OCI-LY1 (cell line): ENCODE data around the gene NKAIN2.

Source experiments
- H2AFZ ChIP-seq: fragments of 200-600 bp; sonication (generic), shearing (Covaris generic); 2 replicates; pipeline ENCODE4 v1.6.0; 2014; ENCODE audit warnings: antibody characterized with exemption, mild to moderate bottlenecking, low read length
- H3F3A ChIP-seq: fragments of 200-600 bp; sonication (generic), shearing (Covaris generic); 2 replicates; pipeline ENCODE4 v1.6.0; 2014; ENCODE audit warnings: mild to moderate bottlenecking, antibody characterized with exemption, low read length, moderate library complexity; ENCODE audit not compliant: insufficient read depth
- H3K27ac ChIP-seq: fragments of 200-600 bp; sonication (generic); 2 replicates; pipeline ENCODE4 v1.5.1; 2014; ENCODE audit warnings: low read length, mixed run types, mild to moderate bottlenecking, low read depth; ENCODE audit not compliant: poor library complexity, severe bottlenecking
- H3K27me3 ChIP-seq: fragments of 200-600 bp; sonication (generic); 2 replicates; pipeline ENCODE4 v1.6.0; 2014; ENCODE audit warnings: antibody characterized with exemption, mild to moderate bottlenecking, low read length, moderate library complexity; ENCODE audit not compliant: insufficient read depth
- H3K36me3 ChIP-seq: fragments of 200-600 bp; sonication (generic); 2 replicates; pipeline ENCODE4 v1.6.1; 2014; ENCODE audit warnings: mild to moderate bottlenecking, antibody characterized with exemption, low read length, moderate library complexity, mixed read lengths; ENCODE audit not compliant: insufficient read depth
- H3K4me1 ChIP-seq: fragments of 200-600 bp; sonication (generic); 2 replicates; pipeline ENCODE4 v1.5.1; 2014; ENCODE audit warnings: mild to moderate bottlenecking, low read length, moderate library complexity; ENCODE audit not compliant: insufficient read depth, severe bottlenecking
- H3K4me2 ChIP-seq: fragments of 200-600 bp; sonication (generic), shearing (Covaris generic); 2 replicates; pipeline ENCODE4 v1.6.1; 2014; ENCODE audit warnings: low read length
- H3K4me3 ChIP-seq: fragments of 200-600 bp; sonication (generic); 2 replicates; pipeline ENCODE4 v1.5.1; 2014; ENCODE audit warnings: low read length, low read depth, mild to moderate bottlenecking, mixed read lengths; ENCODE audit not compliant: poor library complexity, severe bottlenecking
- H3K79me2 ChIP-seq: fragments of 200-600 bp; shearing (Covaris generic); 2 replicates; pipeline ENCODE4 v1.6.1; 2016; ENCODE audit warnings: mixed run types, low read length, mixed read lengths; ENCODE audit not compliant: insufficient read depth
- H3K9ac ChIP-seq: fragments of 200-600 bp; sonication (generic), shearing (Covaris generic); 2 replicates; pipeline ENCODE4 v1.6.1; 2014; ENCODE audit warnings: mild to moderate bottlenecking, low read length, mixed read lengths
- H3K9me2 ChIP-seq: fragments of 200-600 bp; sonication (generic), shearing (Covaris generic); 2 replicates; pipeline ENCODE4 v1.6.1; 2014; ENCODE audit warnings: low read depth, mild to moderate bottlenecking, low read length, mixed read lengths
- H3K9me3 ChIP-seq: fragments of 200-600 bp; shearing (Covaris generic); 2 replicates; pipeline ENCODE4 v1.6.1; 2014; ENCODE audit warnings: low read length, mixed read lengths
- H4K20me1 ChIP-seq: fragments of 200-600 bp; sonication (generic), shearing (Covaris generic); 2 replicates; pipeline ENCODE4 v1.6.0; 2016; ENCODE audit warnings: mild to moderate bottlenecking, low read length; ENCODE audit not compliant: insufficient read depth
- CTCF ChIP-seq: fragments of 200-600 bp; sonication (generic), shearing (Covaris generic); IDR thresholded peaks from 2 replicates; pipeline ENCODE4 v1.5.1; 2017; ENCODE audit warnings: mild to moderate bottlenecking, antibody characterized with exemption, low read length, moderate library complexity, mixed read lengths
- EZH2 ChIP-seq: fragments of 200-600 bp; sonication (generic), shearing (Covaris generic); IDR thresholded peaks from 2 replicates; pipeline ENCODE4 v1.8.0; 2017; ENCODE audit warnings: borderline replicate concordance, mixed run types, mild to moderate bottlenecking, antibody characterized with exemption, low read length, moderate library complexity, mixed read lengths

NKAIN2 gene

GRCh38 chr6:124283486-124283885 lies 479.8 kb downstream of the NKAIN2 start:
- no peaks in the 10 kb centered on the region for H3K36me3 ChIP-seq
- H3K27ac ChIP-seq, result no peak overlapping the region
- H2AFZ ChIP-seq, result no peak overlapping the region
- H3K4me2 ChIP-seq, result no peak overlapping the region
- H3K79me2 ChIP-seq, result no peaks in the 10 kb centered on the region
- no peak overlapping the region for H3K9ac ChIP-seq
- H4K20me1 ChIP-seq, result no peaks in the 10 kb centered on the region
- H3K9me2 ChIP-seq, result no peaks in the 10 kb centered on the region
- no peaks in the 10 kb centered on the region for H3F3A ChIP-seq
- H3K4me1 ChIP-seq, result no peaks in the 10 kb centered on the region
- no peaks in the 10 kb centered on the region for H3K9me3 ChIP-seq
- TF ChIP-seq EZH2 (no peak), CTCF (no peak)
- H3K4me3 ChIP-seq, result no peak overlapping the region
- no peaks in the 10 kb centered on the region for H3K27me3 ChIP-seq

- Histone ChIP-seq H3K27ac (no peak overlapping the region), H3K4me1 (no peaks in the 10 kb centered on the region), H3K79me2 (no peaks in the 10 kb centered on the region), H3K9me3 (no peaks in the 10 kb centered on the region), H3K27me3 (no peaks in the 10 kb centered on the region), H4K20me1 (no peaks in the 10 kb centered on the region), H3F3A (no peaks in the 10 kb centered on the region), H3K9ac (no peak overlapping the region), H3K9me2 (no peaks in the 10 kb centered on the region), H2AFZ (no peak overlapping the region), H3K36me3 (no peaks in the 10 kb centered on the region), H3K4me2 (no peak overlapping the region), H3K4me3 (no peak overlapping the region)
- TF ChIP-seq CTCF (no peak), EZH2 (no peak)
Observed at GRCh38 chr6:124285146-124285545, 481.5 kb downstream of the NKAIN2 start.

GRCh38 chr6:124294574-124295200 lies 491.0 kb downstream of the NKAIN2 start:
- H3K4me3 ChIP-seq, result no peak overlapping the region
- no peaks in the 10 kb centered on the region for H3K9me3 ChIP-seq
- no peaks in the 10 kb centered on the region for H3K79me2 ChIP-seq
- H3K9me2 ChIP-seq, result no peaks in the 10 kb centered on the region
- H3K27me3 ChIP-seq, result no peaks in the 10 kb centered on the region
- no peak overlapping the region for H3K9ac ChIP-seq
- no peak for TF ChIP-seq CTCF
- no peak for TF ChIP-seq EZH2
- no peaks in the 10 kb centered on the region for H3K4me1 ChIP-seq
- no peak overlapping the region for H2AFZ ChIP-seq
- no peaks in the 10 kb centered on the region for H3K36me3 ChIP-seq
- H3F3A ChIP-seq, result no peaks in the 10 kb centered on the region
- H4K20me1 ChIP-seq, result 0 out of 2 replicates have a peak, but pooled peaks cover 2% of the 10 kb centered on the region
- no peak overlapping the region for H3K27ac ChIP-seq
- no peak overlapping the region for H3K4me2 ChIP-seq
